Endometrial microvascular endothelial cells (primary cell): ENCODE data around the gene HS3ST6. TPM values are rescaled to one million over a fixed set of nuclear protein-coding genes. Genes with fewer than 3 reads are reported as not detected.
"Not testable (repeated sequence)": the region's sequence is repeated elsewhere in the genome, so short reads cannot be mapped to it uniquely, and the experiment has no call there.

Experiments
- in situ Hi-C: cut with HindIII; loops from 2 replicates; pipeline ENCODE4 v1.10.0; 2017; ENCODE audit warnings: low sequenced_read_pairs, low pct_unique_long_range_greater_than_20kb; ENCODE audit errors: inconsistent ontology term
- total RNA-seq: library from RNA; depleted of rRNA; stranded (reverse); fragments of >200 nt; gene quantifications from one replicate; pipeline ENCODE4 v1.2.3, GENCODE V29; 2015; ENCODE audit errors: inconsistent ontology term

Gene HS3ST6
- not detected for total RNA-seq

- in situ Hi-C loops, result no loop called here
These were observed at the start of gene HS3ST6 for GRCh38 chr16:1918351-1919326. Gene HS3ST6, minus strand, starts transcription at chr16:1918415. Its CDS starts 92 bp downstream, at chr16:1918323.

- in situ Hi-C loops, result no loop called here
These were observed 48.2 kb upstream of the HS3ST6 start, which contains the start of gene RNF151 for GRCh38 chr16:1966460-1966859. Gene RNF151, plus strand, starts transcription at chr16:1966856. Its CDS starts 26 bp downstream, at chr16:1966882.

GRCh38 chr16:1965396-1966001 is 47.3 kb upstream of the HS3ST6 start:
- in situ Hi-C loops, result no loop called here

- in situ Hi-C loops, result no loop called here
These were observed 46.5 kb upstream of the HS3ST6 start, which contains the start of gene RPS2 for GRCh38 chr16:1964506-1965395. Gene RPS2, minus strand, starts transcription at chr16:1964826. Its CDS starts 201 bp downstream, at chr16:1964625.

- in situ Hi-C loops, result no loop called here
These were observed 45.7 kb upstream of the HS3ST6 start for GRCh38 chr16:1963806-1964505.

- in situ Hi-C loops, result not testable (repeated sequence)
These were observed 44.2 kb upstream of the HS3ST6 start for GRCh38 chr16:1962161-1963153.

GRCh38 chr16:1961651-1962067 is 43.4 kb upstream of the HS3ST6 start:
- in situ Hi-C loops, result no loop called here

- in situ Hi-C loops, result no loop called here
These were observed 42.7 kb upstream of the HS3ST6 start for GRCh38 chr16:1960665-1961630.

- in situ Hi-C loops, result no loop called here
These were observed 41.2 kb upstream of the HS3ST6 start, which contains the start of gene NDUFB10 for GRCh38 chr16:1959269-1960039. Gene NDUFB10, plus strand, starts transcription at chr16:1959538. Its CDS starts 87 bp downstream, at chr16:1959625.

GRCh38 chr16:1958715-1959268 is 40.6 kb upstream of the HS3ST6 start:
- in situ Hi-C loops, result no loop called here

GRCh38 chr16:1958143-1958491 is 39.9 kb upstream of the HS3ST6 start:
- in situ Hi-C loops, result not testable (repeated sequence)

GRCh38 chr16:1957434-1958142 is 39.4 kb upstream of the HS3ST6 start:
- in situ Hi-C loops, result not testable (repeated sequence)

GRCh38 chr16:1953734-1954133 is 35.5 kb upstream of the HS3ST6 start:
- in situ Hi-C loops, result no loop called here

GRCh38 chr16:1950559-1950958 is 32.3 kb upstream of the HS3ST6 start:
- in situ Hi-C loops, result no loop called here

GRCh38 chr16:1950047-1950446 is 31.8 kb upstream of the HS3ST6 start:
- in situ Hi-C loops, result no loop called here
